Sciatic nerve (tissue), 2 donors: ENCODE results near the gene GATD1. TPM values are rescaled to one million over a fixed set of nuclear protein-coding genes. Genes with fewer than 3 reads are reported as not detected.

Experiments used
- ATAC-seq: fragments of 200-7000 bp; cut with Tn5 transposase; one replicate; pipeline ENCODE4 v1.9.1; 2020; ENCODE audit warnings: mild to moderate bottlenecking, moderate library complexity
- DNase-seq: peaks from one replicate; pipeline ENCODE4 v3.0.0-alpha.2; 2020; ENCODE audit warnings: low spot score
- intact Hi-C: fragments of 100-400 bp; cut with DNase I; formaldehyde crosslinking; loops from one replicate; pipeline ENCODE4 v1.14.2; 2022
- total RNA-seq: library from RNA; stranded (reverse); fragmentation: NEBNext Ultra II Directional; extraction: Animal tissue kit (Norgen Biotek cat#: 25700); gene quantifications from one replicate; pipeline ENCODE4 v1.2.1, GENCODE V29; 2021
- donor health status: DM: no; HTN: no; CAD: no.
- donor health status: DM: no; HTN: no; CAD: no.

Gene GATD1
- total RNA-seq, 1 donor from 2014 or later, result 74.8 TPM

GRCh38 chr11:798093-798713, 20.9 kb upstream of the GATD1 start, which contains the start of gene SLC25A22:
Gene SLC25A22 (minus strand): TSS chr11:798281. CDS start chr11:795006, 3,275 bp downstream.
- ATAC-seq (peak; percentile 37), DNase-seq (peak; percentile 86)
- intact Hi-C loops, result loop anchor here (10.0 kb wide), 1 partner anchor 133 kb away; no protein-coding TSS in a partner anchor

DNA sequence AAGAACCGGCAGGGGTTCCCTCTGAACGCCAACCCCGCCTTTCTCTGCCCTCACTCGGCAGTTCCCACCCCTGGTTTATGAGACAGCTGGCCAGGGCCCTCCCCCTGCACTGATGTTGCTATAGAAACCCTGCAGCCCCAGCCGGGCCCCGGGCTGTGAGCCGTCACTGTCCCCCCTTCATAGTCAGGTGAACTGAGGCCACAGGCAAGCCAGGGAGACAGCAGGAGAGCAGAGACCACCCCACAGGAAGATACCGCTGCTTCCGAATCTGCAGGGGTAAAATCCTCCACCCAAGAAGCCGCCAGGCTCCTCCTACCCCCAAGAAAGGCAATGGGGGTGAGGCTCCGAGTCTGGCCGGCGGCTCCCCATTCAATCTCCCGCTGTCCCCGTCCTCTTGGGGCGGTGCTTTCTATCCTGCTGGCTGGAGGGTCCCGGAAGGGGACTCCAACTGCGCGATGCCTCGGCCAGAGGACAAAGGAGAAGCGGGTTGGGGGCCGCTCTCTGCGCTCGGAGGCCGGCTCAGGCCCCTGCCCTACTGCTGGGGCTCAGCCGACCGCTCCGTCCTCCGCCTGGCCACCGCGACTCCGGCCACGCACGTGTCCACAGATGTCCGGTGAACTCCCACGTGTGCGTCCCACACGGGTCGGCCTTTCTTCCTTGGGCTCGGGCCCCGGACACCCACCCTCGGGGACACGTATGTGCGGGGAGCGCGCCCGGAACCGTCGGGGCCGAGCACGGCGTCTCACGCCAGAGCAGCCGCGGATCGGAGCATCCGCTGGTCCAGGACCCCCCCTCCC, 20.2 kb upstream of the GATD1 start:
- DNase-seq (peak; percentile 83), ATAC-seq (peak; percentile 78)
- intact Hi-C loops, result loop anchor here (10.0 kb wide), 1 partner anchor 133 kb away; no protein-coding TSS in a partner anchor

GRCh38 chr11:796565-797295, 19.4 kb upstream of the GATD1 start:
- ATAC-seq, result peak; percentile 0
- no peak for DNase-seq
- intact Hi-C loops, result loop anchor here (10.0 kb wide), 1 partner anchor 132 kb away; no protein-coding TSS in a partner anchor

- DNase-seq (peak; percentile 82), ATAC-seq (peak; percentile 76)
- intact Hi-C loops, result loop anchor here (10.0 kb wide), 1 partner anchor 131 kb away; no protein-coding TSS in a partner anchor
Observed at GRCh38 chr11:795634-796564, 18.6 kb upstream of the GATD1 start.

DNA sequence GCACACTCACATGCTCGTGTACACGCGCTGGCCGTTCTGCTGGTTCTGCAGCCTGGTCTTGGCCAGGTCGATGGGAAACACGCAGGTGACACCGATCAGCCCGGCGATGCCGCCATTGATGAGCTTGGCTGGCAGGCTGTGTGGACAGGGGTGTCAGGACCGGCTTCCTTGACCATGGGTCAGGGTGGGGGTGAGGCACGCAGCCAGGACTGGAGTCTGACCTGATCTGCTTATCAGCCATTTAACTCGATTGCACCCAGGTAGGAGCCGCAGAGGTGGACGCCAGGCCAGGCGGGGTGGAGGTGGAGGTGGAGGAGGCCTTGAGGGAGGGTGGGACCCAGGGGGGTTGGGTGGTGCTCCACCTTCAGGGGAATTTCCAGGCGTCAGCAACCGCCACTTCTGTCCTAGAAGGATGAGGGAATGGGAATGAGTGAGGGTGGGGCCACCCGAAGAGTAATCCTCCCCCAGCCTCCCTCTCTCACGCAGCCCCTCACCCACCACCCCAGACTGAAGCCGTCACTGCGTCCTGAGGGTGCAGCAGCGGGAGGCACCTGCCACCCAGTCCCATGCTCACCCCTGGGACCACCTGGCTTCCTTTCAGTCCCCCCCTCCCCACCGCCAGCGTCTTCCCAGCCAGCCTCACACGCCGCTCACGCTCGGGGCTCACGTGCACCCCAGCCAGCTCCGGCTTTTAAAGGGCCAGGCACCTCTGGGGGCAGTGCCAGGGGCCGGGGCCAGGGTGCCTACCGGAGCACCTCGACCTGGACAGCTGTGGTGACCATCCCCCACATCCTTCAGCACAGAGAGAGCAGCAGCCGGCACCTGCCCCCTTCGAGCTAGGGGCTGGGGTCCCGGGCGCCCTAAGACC, 17.7 kb upstream of the GATD1 start:
- DNase-seq (no peak), ATAC-seq (no peak)
- intact Hi-C loops, result loop anchor here (10.0 kb wide), 1 partner anchor 130 kb away; no protein-coding TSS in a partner anchor

DNA sequence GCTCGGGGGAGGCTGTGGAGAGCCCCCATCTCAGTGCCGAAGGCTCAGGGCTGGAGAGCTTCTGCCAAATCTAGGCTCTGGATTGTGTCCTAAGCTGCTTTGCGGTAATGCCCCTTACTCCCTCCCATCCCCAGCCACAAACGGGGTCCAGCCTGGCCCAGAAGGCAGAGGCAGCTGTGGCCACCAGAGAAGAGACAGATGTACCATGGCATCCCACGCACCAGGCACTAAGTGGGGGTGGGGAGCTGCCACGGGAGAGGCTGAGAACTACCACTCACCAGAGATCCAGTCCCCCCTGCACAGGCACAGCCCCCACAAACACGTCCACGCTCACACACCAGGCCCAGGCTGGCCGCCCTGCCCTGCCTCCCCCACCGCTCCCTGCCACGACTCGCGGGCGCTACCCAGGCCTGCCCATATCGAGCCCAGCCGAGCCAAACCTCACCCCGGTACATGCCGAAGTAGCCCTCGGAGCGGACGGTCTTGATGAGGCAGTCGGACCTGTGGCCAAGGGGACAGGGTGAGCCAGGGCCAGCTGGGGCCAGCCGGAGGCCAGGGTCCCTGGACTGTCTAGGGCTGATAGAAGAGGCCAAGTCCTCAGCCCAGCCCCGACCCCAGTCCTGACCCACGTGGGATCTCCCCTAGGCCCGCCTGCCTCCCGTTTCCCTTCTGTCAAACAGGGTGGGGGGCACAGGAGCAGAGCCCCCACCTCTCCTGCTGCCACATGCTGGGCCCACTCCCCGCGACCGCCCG, 16.9 kb upstream of the GATD1 start:
- ATAC-seq, result no peak
- no peak for DNase-seq
- intact Hi-C loops, result loop anchor here (10.0 kb wide), 1 partner anchor 129 kb away; no protein-coding TSS in a partner anchor

- intact Hi-C loops, result loop anchor here (10.0 kb wide), 1 partner anchor 129 kb away; no protein-coding TSS in a partner anchor
- ATAC-seq, result no peak
Observed at GRCh38 chr11:793556-793955, 16.3 kb upstream of the GATD1 start.

DNA sequence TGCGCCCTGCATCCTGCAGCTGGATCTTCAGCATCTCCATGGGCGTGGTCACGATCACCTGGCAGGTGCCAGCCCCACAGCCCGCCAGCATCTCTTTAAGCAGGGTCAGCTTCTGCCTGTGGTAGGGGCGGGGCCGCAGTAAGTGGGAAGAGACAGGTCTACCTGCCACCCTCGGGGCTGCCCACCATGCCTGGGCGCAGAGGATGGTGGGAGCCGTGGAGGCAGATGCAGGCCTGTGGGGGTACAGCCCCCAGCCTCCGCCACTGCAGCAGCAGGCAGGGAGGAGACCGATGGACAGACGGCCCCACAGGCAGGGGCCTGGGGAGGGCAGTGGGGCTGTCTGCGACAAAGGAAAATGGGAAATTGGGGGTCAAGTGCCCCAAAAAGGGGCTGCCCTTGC, 15.6 kb upstream of the GATD1 start:
- ATAC-seq, result no peak
- no peak for DNase-seq
- intact Hi-C loops, result loop anchor here (10.0 kb wide), 1 partner anchor 128 kb away; no protein-coding TSS in a partner anchor

More at GRCh38 chr11:793556-793955, 16.3 kb upstream of the GATD1 start:
- DNase-seq, result no peak

DNA sequence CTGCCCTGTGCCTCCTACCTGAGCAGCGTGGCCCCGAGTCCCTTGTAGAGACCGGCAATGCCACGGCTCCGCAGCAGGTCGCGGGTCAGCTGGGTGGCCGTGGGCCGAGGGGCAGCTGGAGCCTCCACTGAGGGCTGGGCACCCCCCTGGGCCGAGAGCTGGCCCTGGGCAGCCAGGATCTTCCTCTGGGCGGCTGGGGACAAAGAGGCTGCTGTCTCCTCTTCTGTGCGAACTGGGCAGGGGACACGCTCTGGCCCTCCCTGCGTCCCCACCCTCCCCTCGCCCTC, 15.2 kb upstream of the GATD1 start:
- no peak for DNase-seq
- intact Hi-C loops, result loop anchor here (10.0 kb wide), 1 partner anchor 128 kb away; no protein-coding TSS in a partner anchor
- ATAC-seq, result no peak

DNA sequence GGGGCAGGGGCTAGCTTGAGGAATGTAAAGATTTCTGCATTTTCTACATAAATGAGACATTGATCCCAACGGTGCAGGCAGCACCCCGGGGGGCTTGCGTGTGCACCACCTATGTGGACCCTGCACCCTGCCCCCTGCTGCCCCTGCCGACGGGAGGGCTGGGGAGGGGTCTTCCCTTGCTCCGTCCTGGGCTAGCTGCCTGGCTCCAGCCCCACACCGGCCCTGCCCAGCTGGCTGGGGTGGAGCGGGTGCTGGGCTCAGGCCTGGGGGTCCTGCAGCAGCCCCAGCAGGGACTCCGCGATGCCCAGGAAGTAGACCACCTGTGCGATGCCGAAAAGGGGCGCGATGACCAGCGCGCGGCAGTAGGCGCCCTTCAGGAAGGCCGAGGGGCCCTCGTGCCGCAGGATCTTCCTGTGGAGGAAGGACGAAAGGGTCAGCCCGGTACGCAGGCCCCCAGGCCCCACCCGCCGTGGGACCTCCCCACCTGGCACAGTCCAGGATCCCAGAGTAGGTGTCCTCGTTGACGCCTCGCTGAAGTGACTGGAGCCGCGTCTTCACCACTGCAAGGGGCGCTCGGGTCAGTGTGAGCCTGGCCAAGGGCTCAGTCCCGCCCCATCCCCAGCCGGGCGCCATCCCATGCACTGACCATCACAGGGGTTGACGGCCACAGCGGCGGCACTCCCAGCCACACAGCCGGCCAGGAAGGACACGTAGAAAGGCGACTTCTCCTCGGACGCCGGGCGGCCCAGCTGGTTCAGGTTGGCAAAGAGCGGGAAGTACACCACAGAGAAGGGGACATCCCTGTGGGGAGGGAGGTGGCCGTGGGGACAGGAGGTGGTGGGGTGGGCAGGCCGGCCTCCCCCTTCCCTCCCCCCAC, 14.6 kb upstream of the GATD1 start:
- intact Hi-C loops, result loop anchor here (10.0 kb wide), 1 partner anchor 127 kb away; no protein-coding TSS in a partner anchor
- ATAC-seq, result no peak
- no peak for DNase-seq

GRCh38 chr11:790721-791564, 13.7 kb upstream of the GATD1 start:
- intact Hi-C loops, result loop anchor here (10.0 kb wide), 1 partner anchor 126 kb away; no protein-coding TSS in a partner anchor
- DNase-seq, result no peak

DNA sequence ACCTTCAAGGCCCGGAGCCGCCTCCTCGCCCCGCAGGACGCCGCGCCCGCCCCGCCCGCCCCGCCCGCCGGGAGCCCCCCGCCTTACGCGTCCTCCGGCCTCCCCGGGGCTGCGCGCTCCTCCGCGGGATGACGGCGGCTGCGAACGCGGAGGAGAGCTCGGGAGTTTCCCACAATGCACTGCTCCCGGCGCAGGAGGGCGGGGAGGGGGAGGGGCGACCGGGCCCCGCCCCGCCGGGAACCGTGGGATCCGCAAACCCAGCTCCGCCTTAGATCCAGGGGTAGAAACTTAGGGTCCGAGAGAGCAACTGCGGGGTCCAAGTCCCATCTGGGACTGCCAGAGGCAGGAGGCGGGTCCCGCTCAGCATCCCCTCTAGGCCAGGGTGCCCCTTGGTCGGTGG, 12.7 kb upstream of the GATD1 start, which contains the start of gene CEND1:
CEND1 (minus strand) TSS at position 148 of the 400 bp plus-strand sequence. CDS start 1,514 bp downstream, outside the sequence.
- intact Hi-C loops, result loop anchor here (10.0 kb wide), 1 partner anchor 125 kb away; no protein-coding TSS in a partner anchor
- ATAC-seq (no peak), DNase-seq (no peak)

More at GRCh38 chr11:790721-791564, 13.7 kb upstream of the GATD1 start:
- ATAC-seq, result peak; percentile 1

DNA sequence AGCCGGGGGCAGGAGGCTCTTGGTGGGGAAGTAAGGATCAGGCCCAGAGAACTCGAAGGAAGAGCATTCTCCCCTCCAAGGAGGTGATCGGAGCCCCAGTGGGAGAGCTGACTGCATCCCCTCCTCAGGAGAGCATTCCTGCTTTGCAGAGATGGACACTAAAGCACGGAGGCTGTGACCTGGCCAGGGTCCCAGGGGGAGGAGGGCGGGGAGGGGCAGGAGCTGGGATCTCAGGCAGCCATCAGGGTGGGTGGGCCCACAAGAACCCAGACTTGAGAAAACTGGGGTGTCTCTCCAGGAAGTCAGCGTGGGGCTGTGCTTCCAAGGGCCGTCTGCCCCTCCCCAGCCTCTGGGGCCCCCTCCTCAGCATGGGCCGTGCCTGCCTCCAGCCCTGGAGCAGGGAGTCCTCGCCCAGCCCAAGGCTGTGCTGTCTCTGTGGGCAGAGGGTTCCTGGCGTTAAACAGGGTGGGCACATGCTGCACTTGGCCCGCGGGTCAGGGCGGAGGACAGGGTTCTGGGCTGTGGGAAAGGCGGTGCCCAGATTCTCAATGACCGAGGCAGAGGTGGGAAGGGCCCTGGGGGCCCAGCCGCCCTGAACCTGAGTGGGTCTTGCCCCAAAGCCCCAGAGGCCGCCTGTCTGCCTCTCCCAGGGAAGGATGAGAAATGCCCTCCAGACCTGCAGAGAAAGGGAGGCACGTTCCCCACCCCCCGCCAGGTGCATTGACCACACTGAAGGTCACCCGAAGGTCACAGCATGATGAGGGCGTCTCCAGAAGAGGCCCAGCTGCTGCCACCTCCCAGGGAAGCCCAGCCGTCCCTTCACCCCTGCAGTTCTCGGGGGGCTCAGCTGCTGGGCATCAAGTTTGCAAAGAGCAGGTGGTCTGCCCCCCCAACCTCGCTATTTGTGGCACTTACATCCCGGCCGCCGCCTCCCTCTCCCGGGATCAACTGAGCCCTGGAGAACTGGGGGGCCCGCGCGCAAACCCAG, 12.0 kb upstream of the GATD1 start:
- ATAC-seq, result no peak
- DNase-seq, result no peak
- intact Hi-C loops, result no loop called here
